IPS-20b (cell line): Measurements from ENCODE around the gene GRB2.

Experiments used
- H3K27ac ChIP-seq: one replicate; pipeline ENCODE4 v1.5.1; 2013; ENCODE audit warnings: low read length
- H3K27me3 ChIP-seq: 2 replicates; pipeline ENCODE4 v1.6.1; 2013; ENCODE audit warnings: mild to moderate bottlenecking, low read length, inconsistent platforms; ENCODE audit not compliant: insufficient read depth
- H3K36me3 ChIP-seq: 2 replicates; pipeline ENCODE4 v1.6.1; 2013; ENCODE audit warnings: low read depth, mild to moderate bottlenecking, inconsistent platforms, low read length, moderate library complexity; ENCODE audit not compliant: insufficient read depth
- H3K4me1 ChIP-seq: 2 replicates; pipeline ENCODE4 v1.6.1; 2013; ENCODE audit warnings: mild to moderate bottlenecking, control low read depth, inconsistent platforms, low read length, moderate library complexity; ENCODE audit not compliant: insufficient read depth
- H3K4me3 ChIP-seq: 2 replicates; pipeline ENCODE4 v1.5.1; 2013; ENCODE audit warnings: mild to moderate bottlenecking, low read length, inconsistent platforms
- H3K9ac ChIP-seq: 2 replicates; pipeline ENCODE4 v1.6.1; 2013; ENCODE audit warnings: low read depth, mild to moderate bottlenecking, inconsistent platforms, low read length, moderate library complexity
- H3K9me3 ChIP-seq: 2 replicates; pipeline ENCODE4 v1.6.1; 2013; ENCODE audit warnings: mild to moderate bottlenecking, low read depth, low read length, inconsistent platforms; ENCODE audit not compliant: insufficient read depth

The GRB2 gene

DNA sequence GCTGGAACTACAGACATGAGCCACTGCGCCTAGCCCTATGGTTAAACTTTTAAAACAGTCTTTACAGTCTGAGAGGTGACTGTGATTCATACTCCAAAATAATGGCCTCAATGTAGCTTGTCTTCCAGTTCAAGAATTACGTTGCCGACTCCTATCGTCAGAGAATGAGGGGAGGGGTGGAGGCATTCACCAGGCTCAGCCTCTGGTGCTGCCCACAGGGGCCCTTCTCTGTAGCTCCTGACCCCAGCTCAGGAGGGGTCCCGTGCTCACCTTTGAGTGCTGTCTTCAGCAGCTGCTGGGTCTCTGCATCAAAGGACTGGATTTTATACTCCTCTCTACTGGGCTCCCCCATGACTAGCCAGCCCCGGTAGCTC, 135.6 kb downstream of the GRB2 start:
- no peaks in the 10 kb centered on the region for H3K4me1 ChIP-seq
- peak overlapping the region; percentile 90 for H3K4me3 ChIP-seq
- H3K27me3 ChIP-seq, result no peaks in the 10 kb centered on the region; the same call in 1 of the 2 replicates
- H3K36me3 ChIP-seq, result peaks cover 28% of the 10 kb centered on the region
- H3K9ac ChIP-seq, result peak overlapping the region; percentile 86; the same call in 1 of the 2 replicates
- H3K27ac ChIP-seq, result no peak overlapping the region
- H3K9me3 ChIP-seq, result no peaks in the 10 kb centered on the region
